Fibroblast of skin of left quadriceps (primary cell): Measurements from ENCODE around the gene SPAAR.
A peak's percentile ranks its signal among the peaks of the same experiment; 100 is the strongest.

Experiments
- DNase-seq, 2 experiments: peaks; one replicate each; pipeline ENCODE4 v3.0.0-alpha.2; 2013; ENCODE audit warnings: low read depth in 2 of 2

SPAAR gene

DNA sequence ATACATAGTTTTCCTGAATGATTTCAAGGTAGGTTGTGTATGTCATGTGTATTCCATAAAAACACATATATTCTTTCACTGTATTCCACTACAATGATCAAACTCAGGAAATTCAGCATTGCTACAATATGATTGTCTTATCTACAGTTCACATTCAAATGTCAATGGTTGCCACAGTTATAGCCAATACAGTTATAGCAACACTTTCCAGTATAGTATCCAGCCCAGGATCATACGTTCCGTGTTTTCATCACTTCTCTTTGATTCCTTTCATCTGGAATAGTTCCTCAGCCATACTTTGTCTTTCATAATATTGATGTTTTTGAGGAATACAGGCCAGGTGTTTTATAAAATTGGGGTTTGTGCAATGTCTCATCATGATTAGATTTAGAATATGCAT lies 39.2 kb downstream of the SPAAR start:
- DNase-seq, result no peak

DNA sequence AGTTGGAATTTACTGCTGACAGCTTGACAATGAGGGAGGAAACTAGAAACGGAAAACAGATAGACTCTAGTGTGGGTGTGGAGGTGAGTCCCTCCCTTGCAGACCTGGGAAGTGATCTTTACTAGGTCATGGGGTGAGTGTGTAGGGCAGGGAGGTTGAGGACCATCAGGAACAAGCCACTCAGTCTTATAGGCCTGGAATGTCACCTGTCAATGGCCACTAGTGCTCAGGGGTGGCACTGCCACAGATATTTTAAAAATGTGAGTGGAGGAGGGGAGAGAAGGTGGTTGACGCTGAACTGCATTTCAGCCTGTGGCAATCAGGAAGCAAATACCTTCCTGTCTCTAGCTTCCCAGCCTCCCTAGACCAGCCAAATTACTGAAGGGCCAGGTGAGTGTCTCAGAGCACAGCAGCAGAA lies 39.6 kb downstream of the SPAAR start:
- no peak for DNase-seq

DNA sequence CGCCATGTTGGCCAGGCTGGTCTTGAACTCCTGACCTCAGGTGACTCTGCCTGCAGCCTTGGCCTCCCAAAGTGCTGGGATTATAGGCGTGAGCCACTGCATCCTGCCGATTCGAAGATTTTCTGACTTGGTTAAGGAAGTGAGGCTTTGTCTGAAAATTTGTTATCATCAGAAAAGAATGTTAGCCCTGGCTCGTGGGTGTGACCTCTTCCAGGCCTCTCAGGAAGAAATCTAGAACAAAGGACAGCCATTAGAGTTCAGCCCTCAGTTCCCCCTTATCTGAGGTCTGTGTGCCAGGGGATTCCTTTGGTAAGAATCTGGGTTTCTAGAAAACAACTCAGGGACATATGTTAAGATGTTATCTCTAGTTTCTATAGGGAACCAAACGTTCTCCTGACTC lies 42.4 kb downstream of the SPAAR start:
- DNase-seq, result no peak

DNA sequence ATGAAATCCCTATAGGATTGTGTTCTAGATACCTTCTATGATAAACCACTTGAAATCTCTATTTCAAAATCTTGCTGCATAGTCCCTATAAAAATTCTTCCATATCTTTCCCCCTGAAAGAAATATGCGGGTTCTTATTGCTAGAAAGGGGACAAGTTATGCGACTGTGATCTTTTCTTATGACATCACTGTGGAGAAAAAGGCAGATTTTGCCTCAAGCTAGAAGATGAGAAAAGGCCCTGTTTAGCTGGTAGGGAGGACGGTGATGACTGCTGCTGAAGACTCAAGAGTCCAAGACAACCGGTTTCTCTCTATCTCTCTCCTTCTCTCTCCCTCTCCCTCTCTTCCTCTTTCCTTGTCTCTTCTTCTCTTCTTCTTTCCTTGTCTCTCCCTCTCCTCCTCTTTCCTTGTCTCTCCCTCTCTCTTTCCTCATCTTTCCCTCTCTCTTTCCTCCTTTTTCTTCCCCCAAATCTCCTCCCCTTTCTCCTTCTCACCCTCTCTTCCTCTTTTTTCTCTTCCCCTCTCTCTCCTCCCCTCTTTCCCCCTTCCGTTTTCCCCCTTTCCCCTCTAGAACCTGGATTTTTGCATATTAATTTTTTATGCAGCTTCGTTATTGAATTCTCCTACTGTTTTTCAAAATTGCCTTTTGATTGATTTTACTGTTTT lies 43.4 kb downstream of the SPAAR start:
- DNase-seq, result no peak

DNA sequence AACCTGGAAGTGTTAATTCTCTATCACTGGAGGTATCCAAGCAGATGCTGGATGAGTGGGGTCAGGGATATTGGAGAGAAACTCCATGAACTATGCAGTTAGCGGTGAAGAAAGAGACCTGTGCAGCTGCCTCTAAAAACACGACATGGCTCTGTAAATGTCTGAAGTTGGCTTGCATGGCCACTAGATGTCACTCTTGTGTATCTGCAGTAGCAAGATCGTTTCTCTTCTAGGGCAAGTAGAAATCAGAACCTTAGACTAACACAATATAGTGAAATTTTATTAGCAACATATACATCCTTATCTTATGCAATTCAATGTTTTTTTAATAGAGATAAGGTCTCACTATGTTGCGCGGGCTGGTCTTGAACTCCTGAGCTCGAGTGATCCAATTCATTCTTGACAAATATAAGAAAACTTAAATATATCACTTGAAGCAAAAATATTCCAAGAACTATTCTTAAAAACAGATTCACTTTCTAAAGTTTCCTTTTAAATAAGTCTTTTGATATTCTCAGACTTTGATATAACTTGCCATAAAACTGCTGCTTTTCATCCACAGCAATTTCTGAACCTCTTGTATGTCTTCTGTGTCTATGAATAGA lies 45.8 kb downstream of the SPAAR start:
- peak in 1 of 2 experiments; percentile 56 for DNase-seq

DNA sequence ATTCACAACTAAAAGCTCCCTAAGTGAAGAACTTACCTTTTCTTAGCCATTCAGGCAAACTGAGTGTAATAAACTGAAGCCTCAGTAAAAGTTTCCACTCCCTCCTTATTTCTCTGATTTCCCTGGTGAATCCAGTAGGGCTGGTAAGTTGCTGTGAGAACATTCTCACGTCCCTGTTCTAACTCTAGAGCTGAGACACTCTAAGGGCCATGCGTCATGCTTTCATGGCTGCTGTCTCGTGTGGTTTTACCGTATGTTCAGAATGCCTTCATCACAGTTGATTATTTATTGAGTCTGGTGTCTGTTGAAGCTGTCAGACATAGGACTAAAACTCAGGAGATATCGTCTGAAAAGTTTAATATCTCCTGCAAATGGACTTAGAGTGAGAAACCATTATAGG lies 47.4 kb downstream of the SPAAR start:
- no peak for DNase-seq

DNA sequence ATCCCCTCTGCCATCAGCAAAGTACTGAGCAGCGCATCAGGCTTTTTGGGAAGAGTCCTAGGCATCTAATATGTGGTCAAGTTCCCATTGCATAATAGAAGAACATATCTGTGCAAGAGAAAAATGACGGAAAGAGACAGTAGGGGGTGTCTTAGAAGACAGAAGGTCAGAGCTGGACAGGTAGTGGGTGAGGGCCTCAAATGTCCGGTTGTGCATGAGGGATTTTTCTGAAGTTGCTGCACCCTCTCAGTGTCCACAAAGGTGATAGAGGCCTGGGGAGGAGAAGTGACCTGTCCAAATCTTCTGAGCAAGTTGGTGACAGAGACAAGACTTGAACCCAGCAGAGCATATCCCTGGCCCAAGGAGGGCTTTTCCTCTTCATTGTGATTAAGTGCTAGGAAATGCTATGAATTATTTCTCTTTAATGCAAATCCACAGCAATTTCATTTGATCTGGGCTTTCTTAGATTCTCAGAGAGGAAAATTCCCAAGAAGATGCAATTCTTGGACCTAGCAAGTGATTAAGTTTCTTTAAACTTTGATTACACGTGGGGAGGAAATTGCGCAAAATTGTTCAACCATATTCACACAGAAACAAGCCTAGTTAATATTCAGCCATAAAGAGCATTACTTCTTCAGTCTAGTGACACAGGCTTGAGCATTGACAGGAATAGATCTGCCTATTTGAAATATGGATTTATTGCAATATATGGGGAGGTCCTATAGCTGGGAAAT lies 49.0 kb downstream of the SPAAR start, which contains the start of gene OR2S2:
Gene OR2S2, minus strand, starts transcription at position 51 of the 734 bp plus-strand sequence. CDS start 56 bp downstream, outside the sequence.
- DNase-seq, result no peak

DNA sequence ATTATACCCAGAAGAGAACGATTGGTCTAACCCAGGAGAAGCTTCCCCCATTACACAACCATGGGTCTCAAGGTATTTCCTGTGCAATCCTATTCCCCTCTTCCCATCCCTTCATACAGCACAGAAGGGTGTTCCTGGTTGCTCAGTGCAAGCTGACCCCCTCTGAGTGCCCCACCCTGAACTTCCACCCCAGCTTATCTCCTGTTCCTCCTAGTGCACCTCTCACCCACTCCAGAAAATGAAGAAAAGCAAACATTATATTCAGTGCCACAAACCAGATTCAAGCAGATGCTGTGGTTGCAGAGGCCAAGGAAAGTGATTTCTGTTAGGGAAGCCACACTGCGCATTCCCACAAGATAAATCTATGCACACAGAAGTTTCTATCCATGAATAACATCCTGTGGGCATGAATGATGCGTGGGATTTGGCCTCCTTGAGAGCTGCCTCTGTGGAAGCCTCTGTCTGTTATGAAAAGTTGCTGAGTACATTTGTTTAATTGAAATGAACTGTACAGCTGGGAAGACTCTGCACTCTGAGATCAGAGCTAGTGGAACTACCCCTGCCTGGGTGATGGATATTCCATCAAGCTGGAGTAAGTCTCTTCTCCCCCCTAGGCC lies 50.9 kb downstream of the SPAAR start:
- no peak for DNase-seq
